Ramos (cell line): ENCODE data around the gene STXBP6.
"Not testable (repeated sequence)": the region's sequence is repeated elsewhere in the genome, so short reads cannot be mapped to it uniquely, and the experiment has no call there.

Source experiments
- in situ Hi-C: fragments of 300-500 bp; cut with MboI; formaldehyde crosslinking; loops from one replicate; pipeline ENCODE4 v1.14.3; 2022; ENCODE audit warnings: low sequenced_read_pairs; ENCODE audit not compliant: unreplicated experiment

The STXBP6 gene

GRCh38 chr14:24843494-24843893, 206.5 kb downstream of the STXBP6 start:
- in situ Hi-C loops, result no loop called here

- in situ Hi-C loops, result no loop called here
Measured at GRCh38 chr14:24840204-24840893, 209.6 kb downstream of the STXBP6 start.

- in situ Hi-C loops, result no loop called here
Measured at GRCh38 chr14:24839617-24840203, 210.2 kb downstream of the STXBP6 start.

- in situ Hi-C loops, result no loop called here
Measured at GRCh38 chr14:24838945-24839616, 210.9 kb downstream of the STXBP6 start.

- in situ Hi-C loops, result no loop called here
Measured at GRCh38 chr14:24837280-24838046, 212.5 kb downstream of the STXBP6 start.

GRCh38 chr14:24836324-24836723, 213.6 kb downstream of the STXBP6 start:
- in situ Hi-C loops, result not testable (repeated sequence)

GRCh38 chr14:24834956-24835355, 215.0 kb downstream of the STXBP6 start:
- in situ Hi-C loops, result no loop called here

- in situ Hi-C loops, result no loop called here
Measured at GRCh38 chr14:24833385-24833784, 216.6 kb downstream of the STXBP6 start.

GRCh38 chr14:24831677-24832076, 218.3 kb downstream of the STXBP6 start:
- in situ Hi-C loops, result no loop called here

GRCh38 chr14:24829862-24830261, 220.1 kb downstream of the STXBP6 start:
- in situ Hi-C loops, result no loop called here

- in situ Hi-C loops, result no loop called here
Measured at GRCh38 chr14:24828486-24828885, 221.5 kb downstream of the STXBP6 start.

GRCh38 chr14:24826390-24826789, 223.6 kb downstream of the STXBP6 start:
- in situ Hi-C loops, result no loop called here

- in situ Hi-C loops, result no loop called here
Measured at GRCh38 chr14:24820616-24821015, 229.3 kb downstream of the STXBP6 start.

GRCh38 chr14:24818823-24819341, 231.1 kb downstream of the STXBP6 start:
- in situ Hi-C loops, result no loop called here

- in situ Hi-C loops, result no loop called here
Measured at GRCh38 chr14:24818058-24818822, 231.7 kb downstream of the STXBP6 start.

GRCh38 chr14:24817212-24818057, 232.5 kb downstream of the STXBP6 start:
- in situ Hi-C loops, result no loop called here

- in situ Hi-C loops, result no loop called here
Measured at GRCh38 chr14:24816929-24817211, 233.1 kb downstream of the STXBP6 start.

- in situ Hi-C loops, result no loop called here
Measured at GRCh38 chr14:24816011-24816928, 233.7 kb downstream of the STXBP6 start.
